PFSK-1 (cell line): ENCODE results near the gene SLC12A8.

ENCODE experiments used
- FOXP2 ChIP-seq: optimal IDR thresholded peaks from 2 replicates; pipeline ENCODE3; 2011; ENCODE audit warnings: borderline replicate concordance, control low read depth, inconsistent platforms; ENCODE audit not compliant: insufficient read depth; ENCODE audit errors: extremely low read length, extremely low read depth
- POLR2AphosphoS5 ChIP-seq: IDR thresholded peaks from 2 replicates; pipeline ENCODE4 v1.6.1; 2012; ENCODE audit warnings: low read depth, mild to moderate bottlenecking, control low read depth, low read length, moderate library complexity
- SIN3A ChIP-seq: IDR thresholded peaks from 2 replicates; pipeline ENCODE4 v1.6.1; 2012; ENCODE audit warnings: mild to moderate bottlenecking, low read length, moderate library complexity, borderline replicate concordance; ENCODE audit not compliant: insufficient read depth
- TAF1 ChIP-seq: IDR thresholded peaks from 2 replicates; pipeline ENCODE4 v1.6.1; 2012; ENCODE audit warnings: low read length, control low read depth, borderline replicate concordance; ENCODE audit not compliant: insufficient read depth
- TF ChIP-seq, protein P1 (sequence below), 2 experiments: IDR thresholded peaks; 2 replicates each; pipeline versions ENCODE4 v1.6.1 to v1.8.0; 2011 to 2012; ENCODE audit warnings: low read depth in 2 of 2, low read length in 2 of 2, control low read depth in 1 of 2, inconsistent platforms in 1 of 2, mild to moderate bottlenecking in 1 of 2, moderate library complexity in 1 of 2; ENCODE audit not compliant: insufficient read depth in 1 of 2

The SLC12A8 gene

GRCh38 chr3:125191256-125191655, 21.3 kb downstream of the SLC12A8 start:
- TF ChIP-seq, protein P1, sequence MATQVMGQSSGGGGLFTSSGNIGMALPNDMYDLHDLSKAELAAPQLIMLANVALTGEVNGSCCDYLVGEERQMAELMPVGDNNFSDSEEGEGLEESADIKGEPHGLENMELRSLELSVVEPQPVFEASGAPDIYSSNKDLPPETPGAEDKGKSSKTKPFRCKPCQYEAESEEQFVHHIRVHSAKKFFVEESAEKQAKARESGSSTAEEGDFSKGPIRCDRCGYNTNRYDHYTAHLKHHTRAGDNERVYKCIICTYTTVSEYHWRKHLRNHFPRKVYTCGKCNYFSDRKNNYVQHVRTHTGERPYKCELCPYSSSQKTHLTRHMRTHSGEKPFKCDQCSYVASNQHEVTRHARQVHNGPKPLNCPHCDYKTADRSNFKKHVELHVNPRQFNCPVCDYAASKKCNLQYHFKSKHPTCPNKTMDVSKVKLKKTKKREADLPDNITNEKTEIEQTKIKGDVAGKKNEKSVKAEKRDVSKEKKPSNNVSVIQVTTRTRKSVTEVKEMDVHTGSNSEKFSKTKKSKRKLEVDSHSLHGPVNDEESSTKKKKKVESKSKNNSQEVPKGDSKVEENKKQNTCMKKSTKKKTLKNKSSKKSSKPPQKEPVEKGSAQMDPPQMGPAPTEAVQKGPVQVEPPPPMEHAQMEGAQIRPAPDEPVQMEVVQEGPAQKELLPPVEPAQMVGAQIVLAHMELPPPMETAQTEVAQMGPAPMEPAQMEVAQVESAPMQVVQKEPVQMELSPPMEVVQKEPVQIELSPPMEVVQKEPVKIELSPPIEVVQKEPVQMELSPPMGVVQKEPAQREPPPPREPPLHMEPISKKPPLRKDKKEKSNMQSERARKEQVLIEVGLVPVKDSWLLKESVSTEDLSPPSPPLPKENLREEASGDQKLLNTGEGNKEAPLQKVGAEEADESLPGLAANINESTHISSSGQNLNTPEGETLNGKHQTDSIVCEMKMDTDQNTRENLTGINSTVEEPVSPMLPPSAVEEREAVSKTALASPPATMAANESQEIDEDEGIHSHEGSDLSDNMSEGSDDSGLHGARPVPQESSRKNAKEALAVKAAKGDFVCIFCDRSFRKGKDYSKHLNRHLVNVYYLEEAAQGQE (IDR thresholded peaks at IDR 0.05; ENCODE audit: insufficient read depth in 1 of 2, low read depth in 2 of 2, low read length in 2 of 2): no peak
- TF ChIP-seq FOXP2: no peak
- TF ChIP-seq SIN3A: no peak
- no peak for TF ChIP-seq TAF1
- TF ChIP-seq POLR2AphosphoS5: no peak

GRCh38 chr3:125190786-125191185, 21.8 kb downstream of the SLC12A8 start:
- TF ChIP-seq FOXP2 (no peak), POLR2AphosphoS5 (no peak), SIN3A (no peak), TAF1 (no peak)
- TF ChIP-seq, protein P1 (IDR thresholded peaks at IDR 0.05; ENCODE audit: insufficient read depth in 1 of 2, low read depth in 2 of 2, low read length in 2 of 2): no peak

DNA sequence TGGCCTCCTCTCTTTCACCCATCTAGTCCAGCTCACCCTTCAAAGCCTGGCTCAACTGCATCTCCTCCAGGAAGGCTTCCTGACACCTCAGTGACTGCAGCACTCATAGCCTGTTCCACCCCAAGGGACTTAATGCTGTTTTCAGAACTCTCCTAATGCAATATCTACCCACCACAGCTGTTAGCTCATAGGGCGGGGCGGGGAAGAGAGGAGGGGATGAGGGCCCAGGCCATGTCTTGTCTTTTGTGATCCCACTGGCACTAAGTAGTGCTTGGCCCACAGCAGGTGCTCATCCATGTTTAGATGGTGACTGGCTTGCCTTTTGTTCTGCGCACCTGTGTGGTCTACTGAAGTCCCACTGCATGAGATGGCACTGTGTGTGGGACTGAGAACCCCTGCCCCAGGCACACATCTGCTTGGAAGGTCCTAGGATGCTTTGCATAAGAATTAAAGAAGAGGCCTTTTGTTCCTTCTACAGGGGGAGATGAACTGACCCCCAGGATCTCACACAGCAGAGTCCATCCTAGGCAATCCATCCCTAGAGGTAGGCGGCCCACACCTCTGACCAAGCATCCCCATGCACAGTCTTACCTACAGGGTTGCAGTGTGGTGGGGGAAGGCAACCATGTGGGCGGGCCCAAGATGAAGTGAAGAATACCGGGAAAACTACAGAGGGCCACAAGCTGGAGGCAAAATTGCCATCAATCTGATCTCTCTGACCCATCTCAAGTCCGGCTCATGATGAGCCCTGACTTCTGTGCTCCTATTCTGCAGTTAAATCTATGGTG, 23.0 kb downstream of the SLC12A8 start:
- TF ChIP-seq, protein P1 (IDR thresholded peaks at IDR 0.05; ENCODE audit: insufficient read depth in 1 of 2, low read depth in 2 of 2, low read length in 2 of 2): no peak
- no peak for TF ChIP-seq FOXP2
- TF ChIP-seq POLR2AphosphoS5: no peak
- no peak for TF ChIP-seq SIN3A
- TF ChIP-seq TAF1: no peak

DNA sequence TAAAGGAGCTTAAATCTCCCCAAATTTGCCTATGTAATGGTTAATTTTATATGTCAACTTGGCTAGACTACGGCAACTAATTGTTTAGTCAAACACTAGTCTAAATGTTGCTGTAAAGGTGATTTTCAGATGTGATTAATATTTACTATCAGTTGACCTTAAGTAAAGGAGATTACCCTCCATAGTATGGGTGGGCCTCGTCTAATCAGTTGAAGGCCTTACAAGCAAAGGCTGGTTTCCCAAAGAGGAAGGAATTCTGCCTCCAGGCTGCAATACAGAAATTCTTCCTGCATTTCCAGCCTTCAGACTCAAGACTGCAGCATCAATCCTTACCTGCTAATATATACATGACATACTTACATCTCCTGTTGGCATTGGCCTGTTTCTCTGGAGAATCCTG, 23.6 kb downstream of the SLC12A8 start:
- TF ChIP-seq TAF1 (no peak), POLR2AphosphoS5 (no peak), FOXP2 (no peak), SIN3A (no peak)
- TF ChIP-seq, protein P1 (IDR thresholded peaks at IDR 0.05; ENCODE audit: insufficient read depth in 1 of 2, low read depth in 2 of 2, low read length in 2 of 2): no peak

DNA sequence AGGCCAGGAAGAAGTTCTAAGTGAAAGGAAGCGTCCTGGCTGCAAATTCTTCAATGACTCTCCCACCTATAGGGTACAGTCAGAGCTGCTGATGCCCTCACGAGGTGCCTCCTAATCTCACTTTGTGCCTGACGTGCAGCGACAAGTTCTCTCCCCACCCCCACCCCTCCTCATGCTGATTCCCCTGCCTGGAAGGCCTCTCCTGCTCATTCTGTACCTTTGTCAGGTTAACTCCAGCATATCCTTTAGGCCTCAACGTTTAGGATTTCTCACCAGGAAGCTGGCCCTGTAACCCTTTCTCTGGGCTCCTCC, 25.0 kb downstream of the SLC12A8 start:
- no peak for TF ChIP-seq SIN3A
- no peak for TF ChIP-seq FOXP2
- no peak for TF ChIP-seq POLR2AphosphoS5
- no peak for TF ChIP-seq TAF1
- TF ChIP-seq, protein P1 (IDR thresholded peaks at IDR 0.05; ENCODE audit: insufficient read depth in 1 of 2, low read depth in 2 of 2, low read length in 2 of 2): no peak
